Tibial artery (tissue), 4 donors: Measurements from ENCODE around the gene VPS13D.

Source experiments
- DNase-seq, 2 donors: peaks; one replicate each; pipeline ENCODE4 v3.0.0-alpha.2; 2019
- H3K27ac ChIP-seq, 2 donors: fragments of 200-600 bp; sonication (generic) in 1 of 2; 1 replicate in 1 of 2; 2 replicates in 1 of 2; pipeline ENCODE4 v1.5.1; 2018 to 2019; ENCODE audit warnings: mild to moderate bottlenecking in 1 of 2
- H3K27me3 ChIP-seq, 2 donors: fragments of 200-600 bp; sonication (generic) in 1 of 2; one replicate each; pipeline versions ENCODE4 v1.5.1 to v1.6.0; 2016 to 2019
- H3K36me3 ChIP-seq, 3 donors: fragments of 200-600 bp; sonication (generic) in 2 of 3; one replicate each; pipeline ENCODE4 v1.5.1; 2016 to 2019; ENCODE audit warnings: mild to moderate bottlenecking in 2 of 3
- H3K4me1 ChIP-seq, 4 donors: fragments of 200-600 bp; sonication (generic) in 2 of 4; 1 replicate in 3 of 4; 2 replicates in 1 of 4; pipeline ENCODE4 v1.5.1; 2016 to 2019
- H3K4me3 ChIP-seq, 2 donors: fragments of 200-600 bp; sonication (generic) in 1 of 2; 1 replicate in 1 of 2; 2 replicates in 1 of 2; pipeline ENCODE4 v1.5.1; 2018 to 2019; ENCODE audit warnings: mild to moderate bottlenecking in 2 of 2
- H3K9me3 ChIP-seq, 3 donors: fragments of 200-600 bp; sonication (generic) in 1 of 3; one replicate each; pipeline ENCODE4 v1.5.1; 2016 to 2019
- CTCF ChIP-seq, 2 experiments: fragments of 200-600 bp in 1 of 2; fragments of 450-650 bp in 1 of 2; IDR thresholded peaks; one replicate each; pipeline ENCODE4 v1.5.1; 2017 to 2019; ENCODE audit warnings: antibody characterized with exemption in 2 of 2, mild to moderate bottlenecking in 1 of 2, moderate library complexity in 1 of 2
- intact Hi-C: fragments of 100-400 bp; cut with DNase I; formaldehyde crosslinking; loops from one replicate; pipeline ENCODE4 v1.15.0; 2023; ENCODE audit warnings: low total_unique reads

VPS13D gene

GRCh38 chr1:12301518-12302237, 71.8 kb downstream of the VPS13D start:
- peak overlapping the region in 1 of 2 donors; percentile 10 for H3K27ac ChIP-seq
- H3K27me3 ChIP-seq, result no peaks in the 10 kb centered on the region
- no peak for DNase-seq
- TF ChIP-seq CTCF (IDR thresholded peaks at IDR 0.05), result no peak
- H3K4me1 ChIP-seq, result peaks cover 0 to 11% (median 0%) of the 10 kb centered on the region in 4 donors
- H3K36me3 ChIP-seq, result peaks cover 28 to 96% (median 68%) of the 10 kb centered on the region in 3 donors
- H3K9me3 ChIP-seq, result no peaks in the 10 kb centered on the region
- H3K4me3 ChIP-seq, result no peak overlapping the region
- intact Hi-C loops, result no loop called here

- no peak for TF ChIP-seq CTCF (IDR thresholded peaks at IDR 0.05)
- peaks cover 0 to 11% (median 0%) of the 10 kb centered on the region in 4 donors for H3K4me1 ChIP-seq
- no peak for DNase-seq
- H3K27me3 ChIP-seq, result no peaks in the 10 kb centered on the region
- H3K27ac ChIP-seq, result no peak overlapping the region
- no peaks in the 10 kb centered on the region for H3K9me3 ChIP-seq
- intact Hi-C loops, result no loop called here
- peaks cover 38 to 96% (median 70%) of the 10 kb centered on the region in 3 donors for H3K36me3 ChIP-seq
- H3K4me3 ChIP-seq, result no peak overlapping the region
These were observed 73.1 kb downstream of the VPS13D start for GRCh38 chr1:12302798-12303447.

- Histone ChIP-seq H3K27ac (no peak overlapping the region), H3K9me3 (no peaks in the 10 kb centered on the region), H3K27me3 (no peaks in the 10 kb centered on the region), H3K36me3 (peaks cover 40 to 97% (median 74%) of the 10 kb centered on the region in 3 donors), H3K4me1 (peaks cover 0 to 26% (median 8%) of the 10 kb centered on the region in 4 donors), H3K4me3 (no peak overlapping the region)
- no peak for TF ChIP-seq CTCF (IDR thresholded peaks at IDR 0.05)
- no peak for DNase-seq
- intact Hi-C loops, result no loop called here
These were observed 75.5 kb downstream of the VPS13D start for GRCh38 chr1:12305377-12305776.

GRCh38 chr1:12309783-12310742, 80.2 kb downstream of the VPS13D start:
- DNase-seq, result peak; percentile 69 to 82
- H3K4me1 ChIP-seq, result peaks cover 0 to 31% (median 24%) of the 10 kb centered on the region in 4 donors
- intact Hi-C loops, result loop anchor here (10.0 kb wide), 1 partner anchor 345 kb away; no protein-coding TSS in a partner anchor
- peak overlapping the region; percentile 75 to 80 for H3K27ac ChIP-seq
- no peaks in the 10 kb centered on the region for H3K9me3 ChIP-seq
- H3K36me3 ChIP-seq, result peaks cover 50 to 88% (median 74%) of the 10 kb centered on the region in 3 donors
- TF ChIP-seq CTCF (IDR thresholded peaks at IDR 0.05), result no peak
- H3K4me3 ChIP-seq, result peak overlapping the region in 1 of 2 donors; percentile 4
- H3K27me3 ChIP-seq, result no peaks in the 10 kb centered on the region

GRCh38 chr1:12314333-12314903, 84.6 kb downstream of the VPS13D start:
- Histone ChIP-seq H3K27ac (peak overlapping the region; percentile 62 to 74), H3K9me3 (no peaks in the 10 kb centered on the region), H3K4me1 (peaks cover 0 to 49% (median 34%) of the 10 kb centered on the region in 4 donors), H3K27me3 (no peaks in the 10 kb centered on the region), H3K36me3 (peaks cover 38 to 82% (median 50%) of the 10 kb centered on the region in 3 donors), H3K4me3 (no peak overlapping the region)
- intact Hi-C loops, result loop anchor here (10.0 kb wide), 1 partner anchor 340 kb away; no protein-coding TSS in a partner anchor
- TF ChIP-seq CTCF (IDR thresholded peaks at IDR 0.05), result peak; percentile 41 to 61
- no peak for DNase-seq
